Vagina (tissue), 2 donors: ENCODE data around the gene EEF1AKMT4. TPM values are rescaled to one million over a fixed set of nuclear protein-coding genes. Genes with fewer than 3 reads are reported as not detected.
A peak's percentile ranks its signal among the peaks of the same experiment; 100 is the strongest.
"Not testable (repeated sequence)": the region's sequence is repeated elsewhere in the genome, so short reads cannot be mapped to it uniquely, and the experiment has no call there.

Experiments
- DNase-seq, 2 donors: peaks; one replicate each; pipeline ENCODE4 v3.0.0-alpha.2; 2017; ENCODE audit errors: extremely low spot score in 2 of 2
- H3K27ac ChIP-seq: fragments of 200-600 bp; sonication (generic); one replicate; pipeline ENCODE4 v1.5.1; 2019
- H3K27me3 ChIP-seq: fragments of 200-600 bp; sonication (generic); one replicate; pipeline ENCODE4 v1.5.1; 2019
- H3K36me3 ChIP-seq, 2 donors: fragments of 200-600 bp; sonication (generic); one replicate each; pipeline ENCODE4 v1.5.1; 2017 to 2019
- H3K4me1 ChIP-seq: fragments of 200-600 bp; sonication (generic); one replicate; pipeline ENCODE4 v1.5.1; 2019
- H3K4me3 ChIP-seq, 2 donors: fragments of 200-600 bp; sonication (generic); 1 replicate in 1 of 2; 2 replicates in 1 of 2; pipeline ENCODE4 v1.5.1; 2016 to 2019
- H3K9me3 ChIP-seq: fragments of 200-600 bp; sonication (generic); one replicate; pipeline ENCODE4 v1.5.1; 2019
- CTCF ChIP-seq, 3 experiments: fragments of 450-650 bp in 2 of 3; fragments of 200-600 bp in 1 of 3; sonication (generic) in 1 of 3; IDR thresholded peaks; one replicate each; pipeline ENCODE4 v1.5.1; 2017 to 2019; ENCODE audit warnings: antibody characterized with exemption in 3 of 3, mild to moderate bottlenecking in 2 of 3, moderate library complexity in 2 of 3
- POLR2A ChIP-seq, 2 donors: fragments of 450-650 bp; IDR thresholded peaks; one replicate each; pipeline ENCODE4 v1.6.1; 2017; ENCODE audit warnings: antibody characterized with exemption in 2 of 2, mild to moderate bottlenecking in 2 of 2, moderate library complexity in 2 of 2
- POLR2AphosphoS5 ChIP-seq, 2 donors: sonication (generic); formaldehyde crosslinking; IDR thresholded peaks; one replicate each; pipeline ENCODE4 v1.9.0; 2017; ENCODE audit warnings: antibody characterized with exemption in 2 of 2, mild to moderate bottlenecking in 2 of 2, low read depth in 1 of 2; ENCODE audit not compliant: insufficient read depth in 1 of 2
- intact Hi-C: fragments of 100-400 bp; cut with DNase I; formaldehyde crosslinking; loops from one replicate; pipeline ENCODE4 v1.15.1; 2023
- total RNA-seq: library from RNA; depleted of rRNA; stranded (reverse); fragments of >200 nt; gene quantifications from one replicate; pipeline ENCODE4 v1.2.3, GENCODE V29; 2016

The EEF1AKMT4 gene
- total RNA-seq, 1 donor from 2014 or later: 5.6 TPM

- TF ChIP-seq POLR2AphosphoS5 (IDR thresholded peaks at IDR 0.05; ENCODE audit: insufficient read depth in 1 of 2, low read depth in 1 of 2) (no peak), POLR2A (IDR thresholded peaks at IDR 0.05) (no peak), CTCF (IDR thresholded peaks at IDR 0.05) (no peak)
- peaks cover 0 to 5% of the 10 kb centered on the region in 2 donors for H3K36me3 ChIP-seq
- intact Hi-C loops: no loop called here
- H3K4me3 ChIP-seq: peak overlapping the region; percentile 36 to 49
- H3K9me3 ChIP-seq: no peaks in the 10 kb centered on the region
- no peak for DNase-seq
- peaks cover 24% of the 10 kb centered on the region for H3K4me1 ChIP-seq
- H3K27ac ChIP-seq: no peak overlapping the region
- H3K27me3 ChIP-seq: peaks cover 9% of the 10 kb centered on the region
These were observed 11.3 kb downstream of the EEF1AKMT4 start for GRCh38 chr3:184260724-184261269.

- no peak for DNase-seq
- H3K27ac ChIP-seq: no peak within 1 kb of the TSS
- H3K4me1 ChIP-seq: peaks cover 24% of the 10 kb centered on the region
- peaks cover 9% of the 10 kb centered on the region for H3K27me3 ChIP-seq
- H3K36me3 ChIP-seq: peaks cover 0 to 5% of the 10 kb centered on the region in 2 donors
- intact Hi-C loops: no loop called here
- H3K9me3 ChIP-seq: no peaks in the 10 kb centered on the region
- peak within 1 kb of the TSS; percentile 36 to 49 for H3K4me3 ChIP-seq
- no peak for TF ChIP-seq POLR2AphosphoS5 (IDR thresholded peaks at IDR 0.05; ENCODE audit: insufficient read depth in 1 of 2, low read depth in 1 of 2)
- no peak for TF ChIP-seq POLR2A (IDR thresholded peaks at IDR 0.05)
- TF ChIP-seq CTCF (IDR thresholded peaks at IDR 0.05): no peak
These were observed 11.9 kb downstream of the EEF1AKMT4 start, which contains the start of gene CAMK2N2 for GRCh38 chr3:184261270-184261853. TSS of gene CAMK2N2 (minus strand) at chr3:184261553. CDS start at chr3:184261285, 268 bp downstream.

- H3K27ac ChIP-seq: no peak overlapping the region
- peaks cover 0 to 5% of the 10 kb centered on the region in 2 donors for H3K36me3 ChIP-seq
- intact Hi-C loops: no loop called here
- peaks cover 24% of the 10 kb centered on the region for H3K4me1 ChIP-seq
- no peaks in the 10 kb centered on the region for H3K9me3 ChIP-seq
- DNase-seq: no peak
- peaks cover 9% of the 10 kb centered on the region for H3K27me3 ChIP-seq
- TF ChIP-seq CTCF (IDR thresholded peaks at IDR 0.05): no peak
- no peak for TF ChIP-seq POLR2AphosphoS5 (IDR thresholded peaks at IDR 0.05; ENCODE audit: insufficient read depth in 1 of 2, low read depth in 1 of 2)
- no peak for TF ChIP-seq POLR2A (IDR thresholded peaks at IDR 0.05)
- H3K4me3 ChIP-seq: peak overlapping the region; percentile 36 to 49
These were observed 12.6 kb downstream of the EEF1AKMT4 start for GRCh38 chr3:184261854-184262763.

GRCh38 chr3:184262764-184263179, 13.3 kb downstream of the EEF1AKMT4 start:
- no peak for DNase-seq
- Histone ChIP-seq H3K4me1 (peaks cover 24% of the 10 kb centered on the region), H3K36me3 (peaks cover 0 to 5% of the 10 kb centered on the region in 2 donors), H3K9me3 (no peaks in the 10 kb centered on the region), H3K27me3 (peaks cover 9% of the 10 kb centered on the region), H3K27ac (no peak overlapping the region), H3K4me3 (no peak overlapping the region)
- intact Hi-C loops: no loop called here
- TF ChIP-seq POLR2AphosphoS5 (IDR thresholded peaks at IDR 0.05; ENCODE audit: insufficient read depth in 1 of 2, low read depth in 1 of 2): no peak

DNA sequence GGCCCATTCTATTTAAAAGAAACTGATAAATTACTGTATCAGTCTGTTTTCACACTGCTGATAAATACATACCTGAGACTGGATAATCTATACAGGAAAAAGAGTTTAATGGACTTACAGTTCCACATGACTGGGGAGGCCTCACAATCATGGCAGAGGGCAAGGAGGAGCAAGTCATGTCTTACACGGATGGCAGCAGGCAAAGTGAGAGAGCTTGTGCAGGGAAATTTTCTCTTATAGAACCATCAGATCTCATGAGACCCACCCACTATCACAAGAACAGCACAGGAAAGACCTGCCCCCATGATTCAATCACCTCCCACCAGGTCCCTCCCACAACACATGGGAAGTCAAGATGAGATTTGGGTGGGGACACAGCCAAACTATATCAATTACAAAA, 17.8 kb downstream of the EEF1AKMT4 start:
- H3K4me3 ChIP-seq, H3K4me1 ChIP-seq, DNase-seq, intact Hi-C loops, H3K27ac ChIP-seq, H3K9me3 ChIP-seq, H3K36me3 ChIP-seq, H3K27me3 ChIP-seq: not testable (repeated sequence)
